SK-N-SH treated with all-trans-retinoic acid at 6 μM for 48 hours (cell line): ENCODE measurements around the gene SLC22A14.

Experiments used
- TF ChIP-seq, protein P1 (sequence below): fragments of 250-450 bp; sonication (Bioruptor Pico); IDR thresholded peaks from 2 replicates; pipeline ENCODE4 v1.8.0; 2020; ENCODE audit warnings: mild to moderate bottlenecking, moderate library complexity, borderline replicate concordance
- TF ChIP-seq, protein P2 (sequence below): fragments of 250-450 bp; sonication (Bioruptor Pico); IDR thresholded peaks from 2 replicates; pipeline ENCODE4 v1.5.1; 2020; ENCODE audit warnings: low read depth, mild to moderate bottlenecking, moderate library complexity

DNA sequence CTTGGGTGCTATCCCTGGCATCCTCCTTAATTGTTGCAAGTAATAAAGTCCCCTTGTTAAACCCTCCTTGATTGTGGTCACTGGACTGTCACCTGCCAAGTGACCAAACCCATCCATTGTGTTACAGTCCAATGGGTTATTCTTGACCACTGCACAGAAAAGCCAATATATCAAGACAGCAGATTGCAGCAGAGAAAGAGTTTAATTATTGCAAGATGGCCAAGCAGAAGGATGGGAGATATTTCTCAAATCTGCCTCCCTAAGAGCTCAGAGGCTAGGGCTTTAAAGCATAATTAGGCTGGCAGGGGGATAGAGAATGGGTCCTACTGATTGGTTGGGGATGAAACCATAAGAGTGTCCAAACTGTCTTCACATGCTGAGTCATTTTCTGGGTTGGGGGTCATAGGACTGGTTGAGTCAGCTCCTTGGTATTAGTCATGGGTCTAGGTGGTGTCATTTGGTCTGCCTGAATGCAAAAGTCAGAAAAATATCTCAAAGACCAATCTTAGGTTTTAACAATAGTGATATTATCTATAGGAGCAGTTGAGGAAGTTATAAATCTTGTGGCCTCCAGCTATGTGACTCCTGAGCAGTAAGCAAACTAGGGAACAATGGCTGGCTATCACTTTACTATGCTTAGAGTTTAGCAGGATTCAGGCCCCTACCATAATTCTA, 45.4 kb downstream of the SLC22A14 start:
- TF ChIP-seq, protein P1, sequence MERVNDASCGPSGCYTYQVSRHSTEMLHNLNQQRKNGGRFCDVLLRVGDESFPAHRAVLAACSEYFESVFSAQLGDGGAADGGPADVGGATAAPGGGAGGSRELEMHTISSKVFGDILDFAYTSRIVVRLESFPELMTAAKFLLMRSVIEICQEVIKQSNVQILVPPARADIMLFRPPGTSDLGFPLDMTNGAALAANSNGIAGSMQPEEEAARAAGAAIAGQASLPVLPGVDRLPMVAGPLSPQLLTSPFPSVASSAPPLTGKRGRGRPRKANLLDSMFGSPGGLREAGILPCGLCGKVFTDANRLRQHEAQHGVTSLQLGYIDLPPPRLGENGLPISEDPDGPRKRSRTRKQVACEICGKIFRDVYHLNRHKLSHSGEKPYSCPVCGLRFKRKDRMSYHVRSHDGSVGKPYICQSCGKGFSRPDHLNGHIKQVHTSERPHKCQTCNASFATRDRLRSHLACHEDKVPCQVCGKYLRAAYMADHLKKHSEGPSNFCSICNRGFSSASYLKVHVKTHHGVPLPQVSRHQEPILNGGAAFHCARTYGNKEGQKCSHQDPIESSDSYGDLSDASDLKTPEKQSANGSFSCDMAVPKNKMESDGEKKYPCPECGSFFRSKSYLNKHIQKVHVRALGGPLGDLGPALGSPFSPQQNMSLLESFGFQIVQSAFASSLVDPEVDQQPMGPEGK: no peak
- TF ChIP-seq, protein P2, sequence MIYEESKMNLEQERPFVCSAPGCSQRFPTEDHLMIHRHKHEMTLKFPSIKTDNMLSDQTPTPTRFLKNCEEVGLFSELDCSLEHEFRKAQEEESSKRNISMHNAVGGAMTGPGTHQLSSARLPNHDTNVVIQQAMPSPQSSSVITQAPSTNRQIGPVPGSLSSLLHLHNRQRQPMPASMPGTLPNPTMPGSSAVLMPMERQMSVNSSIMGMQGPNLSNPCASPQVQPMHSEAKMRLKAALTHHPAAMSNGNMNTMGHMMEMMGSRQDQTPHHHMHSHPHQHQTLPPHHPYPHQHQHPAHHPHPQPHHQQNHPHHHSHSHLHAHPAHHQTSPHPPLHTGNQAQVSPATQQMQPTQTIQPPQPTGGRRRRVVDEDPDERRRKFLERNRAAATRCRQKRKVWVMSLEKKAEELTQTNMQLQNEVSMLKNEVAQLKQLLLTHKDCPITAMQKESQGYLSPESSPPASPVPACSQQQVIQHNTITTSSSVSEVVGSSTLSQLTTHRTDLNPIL (CRISPR knock-in tag): no peak
